ENCODE measurements around the gene PRDX5. TPM values are rescaled to one million over a fixed set of nuclear protein-coding genes. Genes with fewer than 3 reads are reported as not detected.

Gene PRDX5
- total and polyA plus RNA-seq, 7 experiments from 2014 or later = 41.4 to 195 (median 59.6) TPM

GRCh38 chr11:64356498-64357411, 38.8 kb downstream of the PRDX5 start:
- no peak overlapping the region for H3K27ac ChIP-seq (ENCODE audit: low read depth, low read length)
- no peak for ATAC-seq
- no peak overlapping the region for H3K4me3 ChIP-seq (ENCODE audit: low read length)
- no peaks in the 10 kb centered on the region for H3K27me3 Mint-ChIP-seq
- ChIA-PET CTCF (interaction anchor here (0.5 to 1.0 kb wide), 2 partner anchors 39 to 1537 kb away, joined by 4 to 9 read pairs; partner anchors contain the start of gene PRDX5), POLR2A (no interaction called here)
- H3K4me1 Mint-ChIP-seq = peaks cover 16 to 36% (median 30%) of the 10 kb centered on the region in 7 donors
- intact Hi-C loops (cut with micrococcal nuclease) = loop anchor here in 1 of 2 donors (5.0 kb wide), 1 partner anchor 149 kb away; the partner anchor contains the start of gene FERMT3
- DNase-seq = peak in 1 of 9 donors; percentile 48
- peak overlapping the region in 5 of 9 donors; percentile 31 to 86 (median 56) for H3K27ac Mint-ChIP-seq
- no peaks in the 10 kb centered on the region for H3K9me3 ChIP-seq (ENCODE audit: control insufficient read depth in 2 of 3, low read length in 3 of 3)
- H3K4me1 ChIP-seq (ENCODE audit: control insufficient read depth in 2 of 2, insufficient read depth in 2 of 2, low read length in 2 of 2) = peaks cover 10 to 16% of the 10 kb centered on the region in 2 donors
- no peaks in the 10 kb centered on the region for H3K9me3 Mint-ChIP-seq
- H3K36me3 ChIP-seq (ENCODE audit: control insufficient read depth in 2 of 3, insufficient read depth in 3 of 3, low read length in 3 of 3) = peaks cover 0 to 45% (median 3%) of the 10 kb centered on the region in 3 experiments
- H3K36me3 Mint-ChIP-seq = peaks cover 0 to 16% (median 0%) of the 10 kb centered on the region in 5 donors
- H3K4me3 Mint-ChIP-seq = peak overlapping the region in 9 of 10 donors; percentile 9 to 76 (median 39)
- H3K27me3 ChIP-seq (ENCODE audit: control insufficient read depth in 2 of 2, insufficient read depth in 2 of 2, low read length in 2 of 2) = no peaks in the 10 kb centered on the region

DNA sequence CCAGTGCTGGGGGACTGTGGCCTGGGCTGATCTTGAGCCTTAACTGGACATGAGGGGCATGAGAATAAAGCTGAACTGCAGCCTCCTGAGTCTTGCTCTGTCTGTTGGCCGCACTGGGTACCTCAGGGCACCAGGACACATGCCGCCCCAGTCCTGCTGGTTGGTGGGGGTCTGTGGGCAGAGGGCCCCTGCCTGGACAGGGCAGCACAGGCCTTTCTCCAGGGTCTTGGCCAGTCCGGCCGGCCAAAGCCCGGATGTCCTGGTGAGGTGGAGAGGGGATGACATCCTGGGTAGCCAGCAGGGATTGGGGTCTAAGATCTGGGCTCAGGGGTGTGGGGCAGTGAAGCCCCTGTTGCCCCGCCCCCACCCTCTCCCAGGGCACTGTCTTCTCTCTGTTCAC, 39.5 kb downstream of the PRDX5 start:
- ATAC-seq (no peak), DNase-seq (no peak)
- Histone ChIP-seq H3K36me3 (ENCODE audit: control insufficient read depth in 2 of 3, insufficient read depth in 3 of 3, low read length in 3 of 3) (peaks cover 0 to 45% (median 3%) of the 10 kb centered on the region in 3 experiments), H3K27me3 (ENCODE audit: control insufficient read depth in 2 of 2, insufficient read depth in 2 of 2, low read length in 2 of 2) (no peaks in the 10 kb centered on the region), H3K27ac (ENCODE audit: low read depth, low read length) (no peak overlapping the region), H3K4me1 (ENCODE audit: control insufficient read depth in 2 of 2, insufficient read depth in 2 of 2, low read length in 2 of 2) (peaks cover 10 to 16% of the 10 kb centered on the region in 2 donors), H3K9me3 (ENCODE audit: control insufficient read depth in 2 of 3, low read length in 3 of 3) (no peaks in the 10 kb centered on the region), H3K4me3 (ENCODE audit: low read length) (no peak overlapping the region)
- Mint-ChIP-seq H3K4me1 (peaks cover 16 to 40% (median 30%) of the 10 kb centered on the region in 7 donors), H3K36me3 (peaks cover 0 to 19% (median 0%) of the 10 kb centered on the region in 5 donors), H3K9me3 (no peaks in the 10 kb centered on the region), H3K27me3 (no peaks in the 10 kb centered on the region), H3K4me3 (peak overlapping the region in 3 of 10 donors; percentile 20 to 100 (median 79)), H3K27ac (peak overlapping the region in 1 of 9 donors; percentile 77)
- intact Hi-C loops (cut with micrococcal nuclease) = loop anchor here in 1 of 2 donors (5.0 kb wide), 1 partner anchor 150 kb away; the partner anchor contains the start of gene FERMT3
- ChIA-PET POLR2A (no interaction called here), CTCF (interaction anchor here (1.0 kb wide), 1 partner anchor 40 kb away, joined by 4 read pairs; the partner anchor contains the start of gene PRDX5)

- Histone ChIP-seq H3K36me3 (ENCODE audit: control insufficient read depth in 2 of 3, insufficient read depth in 3 of 3, low read length in 3 of 3) (peaks cover 0 to 44% (median 3%) of the 10 kb centered on the region in 3 experiments), H3K4me1 (ENCODE audit: control insufficient read depth in 2 of 2, insufficient read depth in 2 of 2, low read length in 2 of 2) (peaks cover 10 to 16% of the 10 kb centered on the region in 2 donors), H3K27me3 (ENCODE audit: control insufficient read depth in 2 of 2, insufficient read depth in 2 of 2, low read length in 2 of 2) (no peaks in the 10 kb centered on the region), H3K9me3 (ENCODE audit: control insufficient read depth in 2 of 3, low read length in 3 of 3) (no peaks in the 10 kb centered on the region), H3K4me3 (ENCODE audit: low read length) (peak overlapping the region; percentile 60), H3K27ac (ENCODE audit: low read depth, low read length) (peak overlapping the region; percentile 68)
- Mint-ChIP-seq H3K27ac (peak overlapping the region in 2 of 9 donors; percentile 19 to 77), H3K4me1 (peaks cover 16 to 40% (median 30%) of the 10 kb centered on the region in 7 donors), H3K36me3 (peaks cover 0 to 21% (median 2%) of the 10 kb centered on the region in 5 donors), H3K9me3 (no peaks in the 10 kb centered on the region), H3K4me3 (peak overlapping the region; percentile 33 to 100 (median 62)), H3K27me3 (no peaks in the 10 kb centered on the region)
- POLR2A ChIA-PET = interaction anchor here (3.5 kb wide), 1 partner anchor 40 kb away, joined by 25 read pairs; the partner anchor contains the start of genes PRDX5 and TRMT112
- peak in 1 of 9 donors; percentile 48 for DNase-seq
- intact Hi-C loops (cut with micrococcal nuclease) = loop anchor here in 1 of 2 donors (5.0 kb wide), 1 partner anchor 151 kb away; the partner anchor contains the start of gene FERMT3
- CTCF ChIA-PET = no interaction called here
- peak; percentile 9 for ATAC-seq
Observed at GRCh38 chr11:64357904-64358535, 40.1 kb downstream of the PRDX5 start.

DNA sequence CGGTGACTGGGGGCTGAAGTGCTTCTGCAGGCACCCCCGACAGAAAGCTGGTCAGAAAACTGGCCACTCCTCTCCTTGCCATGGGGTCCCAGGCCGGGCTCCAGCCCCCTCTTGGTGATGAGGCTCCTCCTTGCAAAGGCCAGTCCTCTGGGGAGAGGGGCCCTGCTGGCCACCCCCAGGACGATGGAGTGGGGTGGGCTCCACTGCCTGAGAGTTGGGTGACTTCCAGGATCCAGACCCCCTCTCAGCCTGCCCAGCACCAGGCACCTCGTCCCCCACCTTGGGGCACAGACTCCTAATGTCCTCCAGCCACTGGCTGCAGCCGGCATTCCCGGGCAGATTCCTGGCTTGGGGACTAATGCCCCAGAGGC, 40.6 kb downstream of the PRDX5 start:
- CTCF ChIA-PET = no interaction called here
- Mint-ChIP-seq H3K4me3 (peak overlapping the region; percentile 33 to 100 (median 62)), H3K4me1 (peaks cover 16 to 40% (median 30%) of the 10 kb centered on the region in 7 donors), H3K27me3 (no peaks in the 10 kb centered on the region), H3K36me3 (peaks cover 0 to 24% (median 4%) of the 10 kb centered on the region in 5 donors), H3K27ac (no peak overlapping the region), H3K9me3 (no peaks in the 10 kb centered on the region)
- no peaks in the 10 kb centered on the region for H3K9me3 ChIP-seq (ENCODE audit: control insufficient read depth in 2 of 3, low read length in 3 of 3)
- peak overlapping the region; percentile 60 for H3K4me3 ChIP-seq (ENCODE audit: low read length)
- peaks cover 10 to 16% of the 10 kb centered on the region in 2 donors for H3K4me1 ChIP-seq (ENCODE audit: control insufficient read depth in 2 of 2, insufficient read depth in 2 of 2, low read length in 2 of 2)
- no peak for ATAC-seq
- DNase-seq = no peak
- no peaks in the 10 kb centered on the region for H3K27me3 ChIP-seq (ENCODE audit: control insufficient read depth in 2 of 2, insufficient read depth in 2 of 2, low read length in 2 of 2)
- H3K27ac ChIP-seq (ENCODE audit: low read depth, low read length) = peak overlapping the region; percentile 68
- H3K36me3 ChIP-seq (ENCODE audit: control insufficient read depth in 2 of 3, insufficient read depth in 3 of 3, low read length in 3 of 3) = peaks cover 0 to 46% (median under 1%) of the 10 kb centered on the region in 3 experiments
- POLR2A ChIA-PET = interaction anchor here (3.5 kb wide), 1 partner anchor 41 kb away, joined by 25 read pairs; the partner anchor contains the start of genes PRDX5 and TRMT112
- intact Hi-C loops (cut with micrococcal nuclease) = loop anchor here in 1 of 2 donors (5.0 kb wide), 1 partner anchor 151 kb away; the partner anchor contains the start of gene FERMT3

GRCh38 chr11:64358907-64359711, 41.2 kb downstream of the PRDX5 start, which contains the start of gene RPS6KA4:
Gene RPS6KA4 (plus strand): TSS chr11:64359162. CDS start chr11:64359236, 74 bp downstream.
- peak; percentile 80 for ATAC-seq
- Mint-ChIP-seq H3K36me3 (peaks cover 0 to 26% (median 4%) of the 10 kb centered on the region in 5 donors), H3K4me1 (peaks cover 16 to 40% (median 30%) of the 10 kb centered on the region in 7 donors), H3K9me3 (no peaks in the 10 kb centered on the region), H3K4me3 (peak within 1 kb of the TSS; percentile 83 to 100 (median 91)), H3K27ac (peak within 1 kb of the TSS; percentile 56 to 94 (median 72)), H3K27me3 (no peaks in the 10 kb centered on the region)
- Histone ChIP-seq H3K4me3 (ENCODE audit: low read length) (peak within 1 kb of the TSS; percentile 60), H3K27ac (ENCODE audit: low read depth, low read length) (peak within 1 kb of the TSS; percentile 68), H3K27me3 (ENCODE audit: control insufficient read depth in 2 of 2, insufficient read depth in 2 of 2, low read length in 2 of 2) (no peaks in the 10 kb centered on the region), H3K36me3 (ENCODE audit: control insufficient read depth in 2 of 3, insufficient read depth in 3 of 3, low read length in 3 of 3) (peaks cover 0 to 47% (median 0%) of the 10 kb centered on the region in 3 experiments), H3K4me1 (ENCODE audit: control insufficient read depth in 2 of 2, insufficient read depth in 2 of 2, low read length in 2 of 2) (peaks cover 10 to 16% of the 10 kb centered on the region in 2 donors), H3K9me3 (ENCODE audit: control insufficient read depth in 2 of 3, low read length in 3 of 3) (no peaks in the 10 kb centered on the region)
- ChIA-PET CTCF (no interaction called here), POLR2A (interaction anchor here (0.7 to 3.5 kb wide), 4 partner anchors 17 to 109 kb away, joined by 4 to 25 read pairs (median 4); partner anchors contain the start of genes CCDC88B, PRDX5 and TRMT112)
- DNase-seq = peak in 7 of 9 donors; percentile 25 to 79 (median 36)
- intact Hi-C loops (cut with micrococcal nuclease) = loop anchor here (1.0 to 5.0 kb wide), 4 partner anchors 19 to 152 kb away; partner anchors contain the start of genes CCDC88B (in 2 of the 2), FERMT3 (in 1 of the 2), PRDX5 (in 1 of the 2) and TRMT112 (in 1 of the 2)

Data from naive thymus-derived CD4-positive, alpha-beta T cell (primary cell).